Glomerular visceral epithelial cell (primary cell): Measurements from ENCODE around the gene DRD3.

ENCODE experiments used
- DNase-seq: peaks from one replicate; pipeline ENCODE4 v3.0.0-alpha.2; 2016; ENCODE audit errors: extremely low spot score

Gene DRD3

DNA sequence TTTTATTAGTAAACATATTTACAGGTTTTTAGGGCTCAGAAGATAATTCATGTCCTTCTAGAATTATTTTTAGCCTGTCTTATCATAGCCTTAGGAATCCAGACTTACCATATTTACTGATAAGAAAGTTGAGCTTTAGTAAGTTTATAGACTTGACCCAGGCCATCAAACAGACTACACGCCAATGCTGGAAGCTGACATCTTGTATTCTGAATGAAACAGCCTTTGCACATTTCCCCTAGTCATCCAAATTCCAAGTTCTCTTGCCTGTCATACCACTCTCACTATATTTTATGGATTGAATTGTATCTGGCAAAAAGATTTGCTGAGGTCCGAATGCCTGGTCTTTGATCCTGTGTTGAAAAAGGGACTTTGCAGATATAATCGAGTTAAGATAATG, 58.6 kb downstream of the DRD3 start:
- DNase-seq, result no peak

DNA sequence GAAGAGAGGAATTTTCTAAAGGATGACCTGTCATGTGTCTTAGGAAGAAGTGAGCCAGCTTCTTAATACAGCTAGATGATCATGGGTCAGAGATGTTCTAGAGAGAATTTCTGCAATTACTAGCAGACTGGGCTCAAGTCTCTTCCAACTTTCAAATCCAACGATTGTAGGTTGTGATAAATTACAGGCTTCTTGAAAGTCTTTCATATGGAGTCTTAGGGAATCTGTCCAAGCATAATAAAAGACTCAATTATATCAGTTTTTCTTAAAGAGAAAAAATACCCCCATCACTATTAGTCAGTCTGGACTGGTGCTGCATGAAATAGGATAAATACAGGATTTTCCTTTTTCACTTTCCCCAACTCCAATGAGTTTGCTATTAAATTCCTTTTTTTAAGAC, 59.1 kb downstream of the DRD3 start:
- DNase-seq, result no peak

DNA sequence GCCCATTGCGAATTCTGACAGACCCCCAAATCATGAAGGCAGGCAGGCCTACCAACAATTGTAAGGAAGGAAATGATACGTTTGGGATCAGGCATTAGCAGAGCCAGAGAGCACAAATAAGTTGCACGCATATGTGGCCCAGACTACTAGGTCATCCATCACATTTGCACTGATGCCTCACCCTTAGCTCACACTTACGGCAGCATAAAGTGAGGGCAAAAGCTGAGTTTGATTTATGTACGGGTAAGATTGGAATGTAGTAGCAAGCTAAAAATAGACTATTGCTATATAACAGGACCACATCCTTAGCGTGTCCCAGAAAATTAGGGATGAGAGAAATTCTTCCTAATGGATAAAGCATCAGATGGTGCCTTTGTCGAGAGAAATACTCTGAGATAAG, 63.7 kb downstream of the DRD3 start:
- no peak for DNase-seq

DNA sequence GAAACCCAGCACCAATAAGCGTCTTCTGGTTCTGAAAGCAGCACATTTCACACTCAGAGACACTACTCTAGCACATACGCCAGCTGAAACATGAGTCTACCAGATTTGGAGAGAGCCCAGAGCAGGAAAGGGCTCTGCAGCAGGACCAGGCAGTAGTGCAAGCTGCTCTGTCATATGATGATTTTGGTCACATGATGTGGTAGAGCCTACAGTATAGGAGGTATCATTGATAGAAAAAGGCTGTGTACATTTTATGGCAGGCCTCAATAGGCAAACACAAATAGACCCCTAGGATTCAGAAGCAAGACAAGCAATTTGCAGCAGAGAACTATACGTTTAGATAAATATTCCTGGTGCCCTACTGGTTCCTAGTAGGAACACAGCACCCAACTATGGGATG, 64.1 kb downstream of the DRD3 start:
- no peak for DNase-seq

DNA sequence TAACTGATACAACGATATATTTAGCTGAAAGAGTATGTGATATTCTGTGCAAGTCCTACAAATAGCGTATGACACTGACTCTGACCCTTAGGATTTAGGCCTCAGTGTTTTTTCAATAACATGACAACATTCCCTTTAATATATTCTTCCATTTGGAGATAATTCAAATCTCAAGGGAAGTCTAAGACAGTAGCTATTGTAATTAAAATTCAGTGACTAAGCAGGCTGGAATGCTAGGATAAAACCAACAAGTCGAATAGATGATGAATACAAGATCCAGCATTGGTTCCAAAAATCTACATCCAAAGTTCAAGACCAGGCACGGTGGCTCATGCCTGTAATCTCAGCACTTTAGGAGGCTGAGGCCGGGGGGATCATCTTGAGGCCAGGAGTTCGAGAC, 66.2 kb downstream of the DRD3 start:
- DNase-seq, result no peak

DNA sequence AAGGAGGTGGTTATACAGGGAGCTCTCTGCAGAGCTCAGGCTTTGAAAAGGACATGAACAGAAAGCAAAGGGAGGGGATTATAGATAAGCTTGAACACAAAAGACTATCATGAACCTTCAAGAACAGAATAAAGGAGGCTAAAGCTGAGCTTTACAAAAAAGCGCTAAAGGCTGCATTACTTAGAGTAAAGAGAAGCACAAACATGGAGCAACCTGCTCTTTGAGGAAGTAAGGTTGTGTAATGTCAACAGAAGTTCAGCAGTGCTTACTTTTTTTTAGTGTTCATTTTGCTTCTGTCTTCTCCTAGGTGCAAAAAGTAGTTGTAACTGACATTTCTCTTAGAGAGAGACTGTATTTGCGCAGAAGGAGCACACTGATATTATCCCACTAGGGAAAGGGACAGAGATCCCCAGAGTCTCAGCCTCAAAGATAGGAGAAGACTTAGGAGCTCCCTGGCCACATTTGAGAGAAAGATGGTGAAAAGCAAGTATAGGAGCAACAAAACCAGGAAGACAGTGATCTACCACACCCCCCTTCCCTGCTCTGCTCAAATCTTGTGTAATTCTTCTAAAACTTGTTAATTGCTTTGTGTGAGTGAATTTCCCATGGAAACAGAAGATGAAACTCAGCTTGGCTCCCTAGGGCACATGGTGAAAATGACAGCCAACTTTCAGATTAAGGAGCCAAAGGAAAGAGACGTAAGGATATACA, 67.6 kb downstream of the DRD3 start:
- DNase-seq, result no peak

DNA sequence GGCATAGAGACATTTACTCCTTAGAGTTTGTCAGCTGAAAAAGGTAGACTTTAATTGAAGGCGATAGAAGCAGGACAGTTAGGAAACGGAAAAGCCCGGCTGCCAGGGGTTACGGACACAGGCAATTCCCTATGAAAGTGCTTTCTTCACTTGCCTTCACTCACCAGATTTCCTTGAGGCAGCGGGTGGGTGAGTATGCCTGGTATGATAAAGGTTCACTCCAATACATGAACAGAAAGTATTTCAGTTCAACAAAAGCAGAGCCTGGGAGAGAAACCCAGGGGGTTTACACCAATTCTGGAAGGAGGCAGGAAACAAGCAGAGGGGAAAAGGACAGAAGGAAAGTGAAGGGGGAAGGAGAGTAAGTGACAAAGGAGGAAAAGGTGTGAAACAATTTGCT, 68.4 kb downstream of the DRD3 start:
- no peak for DNase-seq

DNA sequence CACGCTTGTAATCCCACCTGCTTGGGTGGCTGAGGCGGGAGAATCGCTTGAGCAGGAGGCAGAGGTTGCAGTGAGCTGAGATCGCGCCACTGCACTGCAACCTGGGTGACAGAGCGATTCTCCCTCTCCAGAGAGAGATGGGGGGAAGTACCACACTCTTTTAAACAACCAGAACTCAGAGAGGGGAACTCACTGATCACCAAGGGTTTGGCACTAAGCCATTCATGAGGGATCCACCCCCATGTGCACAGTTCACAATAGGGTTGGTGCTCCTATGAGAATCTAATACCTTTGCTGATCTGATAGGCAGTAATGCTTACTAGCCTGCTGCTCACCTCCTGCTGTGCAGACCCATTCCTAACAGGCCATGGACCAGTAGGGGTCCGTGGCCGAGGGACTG, 70.7 kb downstream of the DRD3 start:
- no peak for DNase-seq

DNA sequence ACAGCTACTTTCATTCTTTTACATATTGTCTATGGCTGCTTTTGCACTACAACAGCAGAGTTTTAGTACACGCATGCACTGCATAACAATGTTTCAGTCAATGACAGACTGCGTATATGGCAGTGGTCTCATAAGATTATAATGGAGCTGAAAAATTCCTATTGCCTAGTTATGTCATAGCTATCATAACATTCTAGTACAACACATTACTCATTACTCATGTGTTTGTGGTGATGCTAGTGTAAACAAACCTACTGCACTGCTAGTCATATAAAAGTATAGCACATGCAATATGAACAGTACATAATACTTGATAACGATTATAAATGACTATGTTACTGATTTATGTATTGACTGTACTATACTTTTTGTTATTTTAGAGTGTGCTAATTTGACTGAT, 74.4 kb downstream of the DRD3 start:
- no peak for DNase-seq

DNA sequence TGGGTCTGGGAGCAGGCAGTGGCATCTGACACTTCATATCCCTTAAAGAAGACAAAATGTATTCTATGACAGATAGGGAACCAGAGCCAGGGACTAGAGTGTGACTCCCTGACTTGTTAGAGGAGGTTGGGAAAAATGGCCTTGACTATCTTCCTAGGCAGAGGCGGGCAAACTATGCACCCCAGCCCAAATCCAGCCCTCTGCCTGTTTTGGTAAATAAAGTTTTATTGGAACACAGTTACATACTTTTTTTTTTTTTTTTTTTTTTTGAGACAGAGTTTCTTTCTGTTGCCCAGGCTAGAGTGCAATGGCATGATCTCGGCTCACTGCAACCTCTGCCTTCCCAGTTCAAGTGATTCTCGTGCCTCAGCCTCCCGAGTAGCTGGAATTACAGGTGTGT, 75.0 kb downstream of the DRD3 start:
- DNase-seq, result no peak

DNA sequence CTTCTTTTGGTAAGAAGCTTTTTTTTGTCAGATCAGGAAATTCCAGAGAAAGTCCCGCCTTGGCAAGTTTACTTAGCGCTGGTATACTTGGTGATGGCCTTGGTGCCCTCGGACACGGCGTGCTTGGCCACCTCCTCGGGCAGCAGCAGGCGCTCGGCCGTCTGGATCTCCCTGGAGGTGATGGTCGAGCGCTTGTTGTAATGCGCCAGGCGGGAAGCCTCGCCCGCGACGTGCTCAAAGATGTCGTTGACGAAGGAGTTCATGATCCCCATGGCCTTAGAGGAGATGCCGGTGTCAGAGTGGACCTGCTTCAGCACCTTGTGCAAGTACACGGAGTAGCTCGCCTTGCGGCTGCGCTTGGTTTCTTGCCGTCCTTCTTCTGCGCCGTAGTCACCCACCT, 75.7 kb downstream of the DRD3 start:
- no peak for DNase-seq

DNA sequence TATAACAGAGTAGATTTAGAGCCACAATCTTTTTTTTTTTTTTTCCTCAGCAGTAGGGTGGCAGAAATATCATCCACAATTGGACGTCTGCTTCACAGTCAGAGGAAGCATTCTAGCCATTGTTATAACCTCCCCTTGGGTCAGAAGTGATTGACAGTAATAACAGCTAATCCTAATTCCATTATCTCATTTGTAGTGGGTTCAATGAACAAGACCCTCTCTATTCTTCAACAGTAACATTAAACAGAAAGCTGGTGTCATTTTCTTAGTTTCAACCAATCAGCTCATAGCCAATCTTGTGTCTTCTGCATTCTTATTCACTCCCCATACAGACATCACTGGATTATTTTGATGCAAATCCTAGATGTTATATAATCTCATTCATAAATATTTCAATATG, 77.8 kb downstream of the DRD3 start:
- DNase-seq, result no peak

DNA sequence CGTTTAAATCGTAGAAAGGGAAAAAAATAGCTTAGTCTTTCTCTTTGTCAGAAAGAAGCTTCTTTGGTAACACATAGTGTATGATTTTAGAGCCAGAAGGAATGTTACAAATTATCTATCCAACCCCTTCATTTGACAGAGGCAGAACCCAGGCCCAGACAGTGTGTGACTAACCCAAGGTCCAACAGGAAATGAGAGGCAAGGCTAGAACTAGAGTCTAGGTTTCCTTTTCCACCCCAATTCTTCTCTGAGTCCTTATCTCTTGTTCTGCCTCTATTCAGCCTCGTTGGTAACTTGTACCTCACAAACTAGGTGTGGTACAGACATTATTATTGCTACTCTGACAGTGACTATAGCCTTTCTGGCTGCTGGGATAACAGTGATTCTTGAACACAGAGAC, 83.1 kb downstream of the DRD3 start:
- no peak for DNase-seq

DNA sequence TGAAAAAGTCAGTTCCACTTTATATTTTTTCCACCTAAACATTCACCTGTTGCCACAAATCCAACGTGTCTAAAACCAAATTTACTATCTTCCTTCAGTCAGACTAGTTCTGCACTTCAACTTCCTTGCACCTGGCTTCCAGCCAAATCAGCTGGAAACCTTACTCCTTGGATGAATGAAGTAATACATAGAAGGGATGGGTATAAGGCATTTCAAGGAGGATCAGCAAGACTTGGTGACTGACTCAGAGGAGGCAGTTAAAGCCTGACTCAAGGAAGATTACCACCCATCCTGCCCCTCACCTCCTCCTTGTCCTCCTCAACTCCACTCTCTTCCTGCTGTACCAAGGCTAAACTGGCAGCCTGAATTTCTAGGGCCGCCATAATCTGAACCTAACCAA, 85.3 kb downstream of the DRD3 start:
- DNase-seq, result peak; percentile 64

DNA sequence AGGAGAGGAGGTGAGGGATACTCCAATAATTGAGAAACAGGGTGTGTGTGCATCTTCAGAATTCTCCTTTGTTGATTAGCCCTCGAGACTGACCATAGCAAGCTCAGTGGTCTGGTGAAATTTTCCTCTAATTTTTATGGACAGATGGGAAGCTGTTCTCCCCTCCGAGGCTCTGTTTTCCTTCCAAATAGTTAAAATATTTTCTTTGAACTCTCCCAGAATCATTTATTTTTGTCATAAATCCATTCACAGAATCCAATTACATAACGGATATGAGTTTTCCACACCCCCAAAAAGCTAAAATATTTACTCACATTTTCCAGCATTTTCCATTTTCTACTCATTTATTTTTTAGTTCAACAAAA, 85.9 kb downstream of the DRD3 start:
- DNase-seq, result no peak

DNA sequence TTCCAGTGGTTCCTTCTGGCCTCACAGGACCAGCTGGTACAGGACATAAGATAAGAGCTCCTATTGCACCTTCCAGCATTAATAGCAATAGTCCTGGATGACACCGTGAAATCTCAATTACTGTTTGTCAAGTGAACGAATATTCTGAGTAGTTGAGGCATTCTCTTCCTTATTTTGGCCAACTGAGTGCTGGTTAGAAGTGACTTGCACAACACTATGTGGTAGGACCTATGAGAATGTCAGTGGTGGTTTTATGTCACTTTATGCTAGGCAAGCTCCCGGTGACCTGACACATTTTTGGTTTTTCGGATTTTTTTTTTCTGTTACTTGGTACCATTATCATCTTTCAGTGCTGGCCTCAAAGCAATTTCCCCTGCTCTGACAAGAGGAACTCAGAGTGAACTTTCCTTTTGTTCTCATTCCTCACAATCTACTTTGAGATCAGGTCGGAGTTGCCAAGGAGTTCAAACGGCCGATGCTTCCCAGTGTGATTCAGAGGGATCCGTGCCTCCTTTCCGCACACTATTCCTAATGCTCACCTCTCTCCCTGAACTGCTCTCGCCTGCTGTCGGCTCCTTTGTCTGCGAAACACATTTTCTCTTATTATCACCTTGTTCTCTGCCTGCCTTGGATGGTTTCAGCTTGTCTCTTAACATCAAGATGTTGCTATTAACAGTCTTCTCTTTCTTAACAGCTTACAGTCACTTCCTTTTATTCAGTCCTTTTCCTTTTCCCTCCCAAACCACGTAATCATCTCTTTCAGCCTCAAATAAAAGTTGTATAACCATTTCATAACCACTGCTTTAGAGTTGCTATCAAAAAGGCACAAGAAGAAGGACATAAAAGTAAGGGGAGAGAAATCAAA, 86.5 kb downstream of the DRD3 start:
- DNase-seq, result no peak

DNA sequence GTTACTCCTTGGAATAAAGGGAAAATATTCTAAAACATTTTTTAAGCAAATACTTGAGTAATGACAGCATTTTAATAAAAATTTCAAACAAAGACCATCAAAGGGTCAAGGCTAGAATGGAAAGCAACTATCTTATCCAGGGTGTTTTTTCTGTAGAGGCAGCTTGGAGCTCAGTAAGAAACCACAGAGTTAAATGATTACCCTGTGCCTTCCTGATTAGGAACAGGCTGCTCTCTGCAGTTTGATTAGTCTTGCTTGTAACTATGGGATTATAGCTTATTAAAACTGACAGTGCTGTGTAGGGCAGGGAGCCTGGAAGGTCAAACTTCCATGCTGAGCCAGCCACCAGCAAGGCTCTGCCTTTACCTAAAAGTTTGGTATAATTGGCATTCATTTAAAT, 89.2 kb downstream of the DRD3 start:
- DNase-seq, result no peak

DNA sequence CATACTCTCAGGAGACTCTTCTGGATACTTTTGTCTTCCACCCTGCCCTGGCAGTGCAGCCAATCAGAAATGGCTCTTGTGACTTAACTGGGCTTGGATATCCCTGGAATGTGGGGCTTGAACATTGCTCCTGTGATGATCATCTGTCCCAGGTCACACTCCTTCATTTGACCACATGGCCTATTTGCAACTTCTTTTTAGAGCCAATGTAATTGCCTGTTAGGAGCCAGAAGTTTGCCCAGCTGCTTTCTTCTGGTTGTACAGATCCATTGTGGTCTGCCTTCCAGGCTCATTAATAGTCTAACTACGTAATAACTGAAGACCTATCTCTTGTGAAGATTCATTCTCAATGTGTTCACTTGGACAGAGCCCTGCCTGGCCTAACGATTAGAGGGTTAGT, 92.5 kb downstream of the DRD3 start:
- DNase-seq, result no peak

DNA sequence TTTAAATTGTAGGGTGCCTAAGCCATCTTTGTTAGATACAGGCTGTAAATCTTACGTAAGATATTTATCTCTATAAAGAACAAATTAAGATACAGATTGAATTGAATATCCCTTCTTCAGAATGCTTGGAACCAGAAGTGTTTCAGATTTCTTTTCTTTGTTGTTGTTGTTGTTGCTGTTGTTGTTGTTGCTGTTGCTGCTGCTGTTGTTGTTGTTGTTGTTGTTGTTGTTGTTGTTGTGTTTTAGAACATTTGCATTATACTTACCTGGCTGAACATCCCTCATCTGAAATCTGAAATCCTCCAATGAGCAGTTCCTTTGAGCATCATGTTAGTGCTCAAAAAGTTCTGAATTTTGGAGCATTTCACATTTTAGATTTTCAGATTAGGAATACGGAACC, 95.7 kb downstream of the DRD3 start:
- DNase-seq, result no peak

DNA sequence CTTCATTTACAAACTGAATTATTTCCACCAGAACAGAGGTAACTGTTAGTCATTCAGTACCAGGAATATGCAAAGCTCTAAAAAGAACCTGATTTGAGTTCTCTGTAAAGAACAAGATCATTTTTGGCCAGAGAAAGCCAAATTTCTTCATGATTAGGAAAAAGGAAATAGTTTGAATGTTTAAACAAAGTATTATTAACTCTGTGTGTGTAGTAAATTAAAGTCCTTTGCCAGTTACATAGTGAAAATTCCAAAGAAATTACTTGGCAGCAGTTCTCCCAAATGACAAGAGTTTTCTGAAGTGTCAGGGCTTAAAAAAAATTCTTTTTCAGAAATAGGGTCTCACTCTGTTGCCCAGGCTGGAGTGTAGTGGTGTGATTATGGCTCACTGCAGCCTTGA, 97.8 kb downstream of the DRD3 start:
- DNase-seq, result no peak

DNA sequence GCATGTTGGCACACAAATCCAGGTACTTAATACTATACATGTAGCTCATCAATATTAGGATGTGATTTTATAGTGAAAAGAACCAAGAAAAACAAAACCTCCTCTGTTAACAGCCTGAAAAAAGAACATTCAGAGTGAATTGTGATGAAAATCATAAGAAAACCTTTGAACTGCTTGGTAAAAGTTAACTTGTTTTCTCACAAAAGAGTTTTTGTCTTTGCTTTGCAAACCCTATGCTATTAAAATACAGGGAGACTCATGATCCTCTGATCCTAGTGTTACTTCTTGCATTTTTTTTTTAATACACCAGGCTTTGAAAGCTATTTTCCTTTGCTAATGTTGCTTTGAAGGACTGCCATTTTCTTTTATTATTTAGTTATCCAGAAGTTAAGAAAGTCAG, 98.7 kb downstream of the DRD3 start:
- DNase-seq, result no peak

DNA sequence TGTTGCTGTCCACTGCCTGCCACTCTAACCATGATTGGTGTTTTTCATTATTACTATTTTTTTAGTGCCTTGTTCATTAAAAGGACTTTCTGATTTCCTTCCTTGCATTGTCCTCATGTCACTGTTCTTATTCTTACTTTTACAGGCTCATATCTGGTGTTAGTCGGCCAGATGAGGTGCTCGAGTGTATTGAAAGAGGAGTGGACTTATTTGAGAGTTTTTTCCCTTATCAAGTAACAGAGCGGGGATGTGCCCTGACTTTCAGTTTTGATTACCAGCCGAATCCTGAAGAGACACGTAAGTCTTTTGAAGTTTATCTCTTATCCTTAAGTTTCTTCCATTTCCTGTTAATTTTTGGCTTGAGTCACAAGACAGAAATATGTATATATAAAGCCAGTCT, 99.1 kb downstream of the DRD3 start:
- no peak for DNase-seq

DNA sequence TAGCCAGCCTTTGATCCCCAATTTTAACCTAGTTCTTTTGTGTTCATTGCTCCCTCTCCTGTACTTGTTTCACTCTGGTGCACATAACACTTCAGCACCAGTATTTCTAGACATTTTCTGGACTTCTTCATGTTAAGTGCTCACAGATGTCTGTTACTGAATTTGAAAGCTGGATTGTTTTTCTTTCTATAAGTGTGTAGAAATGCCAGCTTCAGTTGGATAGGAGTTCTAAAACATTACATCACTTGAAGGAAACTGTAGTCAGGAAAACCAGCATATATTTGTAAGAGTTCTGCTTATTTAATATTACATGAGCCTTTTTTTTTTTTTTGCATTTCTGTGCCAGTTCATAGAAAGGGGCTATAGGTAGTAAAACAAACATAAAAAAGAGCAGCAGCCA, 100.7 kb downstream of the DRD3 start:
- DNase-seq, result no peak
